Ramos (cell line): ENCODE results near the gene YARS2.
"Not testable (repeated sequence)": the region's sequence is repeated elsewhere in the genome, so short reads cannot be mapped to it uniquely, and the experiment has no call there.

Source experiments
- in situ Hi-C: fragments of 300-500 bp; cut with MboI; formaldehyde crosslinking; loops from one replicate; pipeline ENCODE4 v1.14.3; 2022; ENCODE audit warnings: low sequenced_read_pairs; ENCODE audit not compliant: unreplicated experiment

The YARS2 gene

GRCh38 chr12:32755051-32755653, 545 bp downstream of the YARS2 start:
- in situ Hi-C loops, result loop anchor here (5.0 to 10.0 kb wide), 2 partner anchors 300 to 1267 kb away; partner anchors contain the start of gene ALG10

GRCh38 chr12:32754111-32754510, 1.6 kb downstream of the YARS2 start:
- in situ Hi-C loops, result loop anchor here (10.0 kb wide), 1 partner anchor 299 kb away; no protein-coding TSS in a partner anchor

GRCh38 chr12:32753605-32754004, 2.1 kb downstream of the YARS2 start:
- in situ Hi-C loops, result loop anchor here (10.0 kb wide), 1 partner anchor 299 kb away; no protein-coding TSS in a partner anchor

- in situ Hi-C loops, result no loop called here
Measured at GRCh38 chr12:32743264-32743663, 12.4 kb downstream of the YARS2 start.

GRCh38 chr12:32742133-32742532, 13.6 kb downstream of the YARS2 start:
- in situ Hi-C loops, result no loop called here

GRCh38 chr12:32739279-32739678, 16.4 kb downstream of the YARS2 start:
- in situ Hi-C loops, result no loop called here

- in situ Hi-C loops, result no loop called here
Measured at GRCh38 chr12:32737715-32738114, 18.0 kb downstream of the YARS2 start.

GRCh38 chr12:32736445-32736844, 19.3 kb downstream of the YARS2 start:
- in situ Hi-C loops, result no loop called here

- in situ Hi-C loops, result no loop called here
Measured at GRCh38 chr12:32734952-32735351, 20.7 kb downstream of the YARS2 start.

GRCh38 chr12:32727237-32727636, 28.5 kb downstream of the YARS2 start:
- in situ Hi-C loops, result no loop called here

GRCh38 chr12:32726286-32726685, 29.4 kb downstream of the YARS2 start:
- in situ Hi-C loops, result no loop called here

- in situ Hi-C loops, result not testable (repeated sequence)
Measured at GRCh38 chr12:32725308-32725707, 30.4 kb downstream of the YARS2 start.

- in situ Hi-C loops, result no loop called here
Measured at GRCh38 chr12:32718926-32719325, 36.8 kb downstream of the YARS2 start.

- in situ Hi-C loops, result no loop called here
Measured at GRCh38 chr12:32714772-32715171, 40.9 kb downstream of the YARS2 start.

GRCh38 chr12:32708926-32709325, 46.8 kb downstream of the YARS2 start:
- in situ Hi-C loops, result no loop called here

- in situ Hi-C loops, result no loop called here
Measured at GRCh38 chr12:32706335-32707024, 49.2 kb downstream of the YARS2 start.

- in situ Hi-C loops, result no loop called here
Measured at GRCh38 chr12:32705783-32706182, 49.9 kb downstream of the YARS2 start.

GRCh38 chr12:32702946-32703345, 52.8 kb downstream of the YARS2 start:
- in situ Hi-C loops, result no loop called here

GRCh38 chr12:32702473-32702872, 53.2 kb downstream of the YARS2 start:
- in situ Hi-C loops, result no loop called here

- in situ Hi-C loops, result not testable (repeated sequence)
Measured at GRCh38 chr12:32699437-32699836, 56.3 kb downstream of the YARS2 start.

GRCh38 chr12:32698285-32698684, 57.4 kb downstream of the YARS2 start:
- in situ Hi-C loops, result no loop called here

GRCh38 chr12:32697445-32697844, 58.3 kb downstream of the YARS2 start:
- in situ Hi-C loops, result no loop called here
